ENCODE data around the gene CXCL1.

DNA sequence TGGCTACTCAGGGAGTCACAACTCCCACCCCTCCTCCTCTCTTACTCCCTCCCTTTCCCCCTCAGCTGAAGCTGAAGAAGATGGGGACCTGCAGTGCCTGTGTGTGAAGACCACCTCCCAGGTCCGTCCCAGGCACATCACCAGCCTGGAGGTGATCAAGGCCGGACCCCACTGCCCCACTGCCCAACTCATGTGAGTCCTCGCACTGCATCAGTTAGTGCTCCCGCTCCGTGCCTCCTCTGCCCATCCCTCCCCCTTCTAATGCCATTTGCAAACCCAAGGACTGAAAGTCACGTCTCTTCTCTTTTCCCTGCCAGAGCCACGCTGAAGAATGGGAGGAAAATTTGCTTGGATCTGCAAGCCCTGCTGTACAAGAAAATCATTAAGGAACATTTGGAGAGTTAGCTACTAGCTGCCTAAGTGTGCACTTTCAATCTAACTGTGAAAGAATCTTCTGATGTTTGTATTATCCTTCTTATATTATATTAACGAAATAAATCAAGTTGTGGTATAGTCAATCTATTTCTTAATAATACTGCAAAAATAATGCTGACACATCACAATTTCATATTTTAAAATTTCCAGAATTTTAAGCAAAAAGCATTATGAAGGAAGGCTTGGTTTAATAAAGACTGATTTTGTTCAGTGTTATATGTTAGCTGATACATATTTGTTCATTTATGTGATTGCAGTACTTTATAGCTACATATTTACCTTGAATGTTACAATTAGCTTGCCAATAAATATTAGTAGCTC lies 15.3 kb upstream of the CXCL1 start:
- TF ChIP-seq ZNF713 (CRISPR knock-in tag; IDR thresholded peaks at IDR 0.05) = no peak
- TF ChIP-seq, protein P1, sequence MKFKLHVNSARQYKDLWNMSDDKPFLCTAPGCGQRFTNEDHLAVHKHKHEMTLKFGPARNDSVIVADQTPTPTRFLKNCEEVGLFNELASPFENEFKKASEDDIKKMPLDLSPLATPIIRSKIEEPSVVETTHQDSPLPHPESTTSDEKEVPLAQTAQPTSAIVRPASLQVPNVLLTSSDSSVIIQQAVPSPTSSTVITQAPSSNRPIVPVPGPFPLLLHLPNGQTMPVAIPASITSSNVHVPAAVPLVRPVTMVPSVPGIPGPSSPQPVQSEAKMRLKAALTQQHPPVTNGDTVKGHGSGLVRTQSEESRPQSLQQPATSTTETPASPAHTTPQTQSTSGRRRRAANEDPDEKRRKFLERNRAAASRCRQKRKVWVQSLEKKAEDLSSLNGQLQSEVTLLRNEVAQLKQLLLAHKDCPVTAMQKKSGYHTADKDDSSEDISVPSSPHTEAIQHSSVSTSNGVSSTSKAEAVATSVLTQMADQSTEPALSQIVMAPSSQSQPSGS (CRISPR knock-in tag; IDR thresholded peaks at IDR 0.05) = no peak
- no peak for TF ChIP-seq NCOA1 (CRISPR knock-in tag; IDR thresholded peaks at IDR 0.05)
- no peak for TF ChIP-seq ZNF10 (CRISPR knock-in tag; IDR thresholded peaks at IDR 0.05; ENCODE audit: borderline replicate concordance, low read depth)
- TF ChIP-seq EZH2 (conservative IDR thresholded peaks at IDR 0.05; ENCODE audit: low read depth, low read length) = no peak
- TF ChIP-seq ZNF629 (CRISPR knock-in tag; conservative IDR thresholded peaks at IDR 0.05) = no peak
- no peak for TF ChIP-seq HOXA7 (CRISPR knock-in tag; IDR thresholded peaks at IDR 0.05)
- TF ChIP-seq, protein P2, sequence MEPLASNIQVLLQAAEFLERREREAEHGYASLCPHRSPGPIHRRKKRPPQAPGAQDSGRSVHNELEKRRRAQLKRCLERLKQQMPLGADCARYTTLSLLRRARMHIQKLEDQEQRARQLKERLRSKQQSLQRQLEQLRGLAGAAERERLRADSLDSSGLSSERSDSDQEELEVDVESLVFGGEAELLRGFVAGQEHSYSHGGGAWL (CRISPR knock-in tag; IDR thresholded peaks at IDR 0.05) = no peak
- TF ChIP-seq, protein P3, sequence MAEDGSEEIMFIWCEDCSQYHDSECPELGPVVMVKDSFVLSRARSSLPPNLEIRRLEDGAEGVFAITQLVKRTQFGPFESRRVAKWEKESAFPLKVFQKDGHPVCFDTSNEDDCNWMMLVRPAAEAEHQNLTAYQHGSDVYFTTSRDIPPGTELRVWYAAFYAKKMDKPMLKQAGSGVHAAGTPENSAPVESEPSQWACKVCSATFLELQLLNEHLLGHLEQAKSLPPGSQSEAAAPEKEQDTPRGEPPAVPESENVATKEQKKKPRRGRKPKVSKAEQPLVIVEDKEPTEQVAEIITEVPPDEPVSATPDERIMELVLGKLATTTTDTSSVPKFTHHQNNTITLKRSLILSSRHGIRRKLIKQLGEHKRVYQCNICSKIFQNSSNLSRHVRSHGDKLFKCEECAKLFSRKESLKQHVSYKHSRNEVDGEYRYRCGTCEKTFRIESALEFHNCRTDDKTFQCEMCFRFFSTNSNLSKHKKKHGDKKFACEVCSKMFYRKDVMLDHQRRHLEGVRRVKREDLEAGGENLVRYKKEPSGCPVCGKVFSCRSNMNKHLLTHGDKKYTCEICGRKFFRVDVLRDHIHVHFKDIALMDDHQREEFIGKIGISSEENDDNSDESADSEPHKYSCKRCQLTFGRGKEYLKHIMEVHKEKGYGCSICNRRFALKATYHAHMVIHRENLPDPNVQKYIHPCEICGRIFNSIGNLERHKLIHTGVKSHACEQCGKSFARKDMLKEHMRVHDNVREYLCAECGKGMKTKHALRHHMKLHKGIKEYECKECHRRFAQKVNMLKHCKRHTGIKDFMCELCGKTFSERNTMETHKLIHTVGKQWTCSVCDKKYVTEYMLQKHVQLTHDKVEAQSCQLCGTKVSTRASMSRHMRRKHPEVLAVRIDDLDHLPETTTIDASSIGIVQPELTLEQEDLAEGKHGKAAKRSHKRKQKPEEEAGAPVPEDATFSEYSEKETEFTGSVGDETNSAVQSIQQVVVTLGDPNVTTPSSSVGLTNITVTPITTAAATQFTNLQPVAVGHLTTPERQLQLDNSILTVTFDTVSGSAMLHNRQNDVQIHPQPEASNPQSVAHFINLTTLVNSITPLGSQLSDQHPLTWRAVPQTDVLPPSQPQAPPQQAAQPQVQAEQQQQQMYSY (CRISPR knock-in tag; IDR thresholded peaks at IDR 0.05) = no peak
- no peak for TF ChIP-seq NR2C2 (CRISPR knock-in tag; IDR thresholded peaks at IDR 0.05; ENCODE audit: borderline replicate concordance)
- TF ChIP-seq, protein P4, sequence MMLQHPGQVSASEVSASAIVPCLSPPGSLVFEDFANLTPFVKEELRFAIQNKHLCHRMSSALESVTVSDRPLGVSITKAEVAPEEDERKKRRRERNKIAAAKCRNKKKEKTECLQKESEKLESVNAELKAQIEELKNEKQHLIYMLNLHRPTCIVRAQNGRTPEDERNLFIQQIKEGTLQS (CRISPR knock-in tag; IDR thresholded peaks at IDR 0.05) = no peak

Data from HepG2 (cell line).